Activated CD8-positive, alpha-beta T cell treated with anti-CD3 and anti-CD28 coated beads for 36 hours (primary cell): ENCODE measurements around the gene CBR3. TPM values are rescaled to one million over a fixed set of nuclear protein-coding genes. Genes with fewer than 3 reads are reported as not detected.

Source experiments
- ATAC-seq: fragments of 200-7000 bp; cut with Tn5 transposase; one replicate; pipeline ENCODE4 v1.10.0; 2021; ENCODE audit warnings: mild to moderate bottlenecking, moderate library complexity
- CTCF ChIA-PET: fragments of 350-600 bp; sonication (Branson Sonifier 250); formaldehyde crosslinking; loops from one replicate; lab custom pipeline; 2021; ENCODE audit warnings: antibody characterized with exemption; lab: Charles Lee
- POLR2A ChIA-PET: fragments of 350-600 bp; sonication (Branson Sonifier 250); formaldehyde crosslinking; loops from one replicate; lab custom pipeline; 2021; ENCODE audit warnings: antibody characterized with exemption; lab: Charles Lee
- DNase-seq: peaks from one replicate; pipeline ENCODE4 v3.0.0-alpha.2; 2020
- H3K27ac Mint-ChIP-seq: one replicate; pipeline ENCODE4 v1.8.0; 2021; ENCODE audit warnings: mild to moderate bottlenecking, mixed read lengths
- H3K27me3 Mint-ChIP-seq: one replicate; pipeline ENCODE4 v1.8.0; 2021; ENCODE audit warnings: mixed read lengths
- H3K36me3 Mint-ChIP-seq: one replicate; pipeline ENCODE4 v1.8.0; 2021; ENCODE audit warnings: low read depth, mixed read lengths
- H3K4me1 Mint-ChIP-seq: one replicate; pipeline ENCODE4 v1.8.0; 2021; ENCODE audit warnings: low read depth, mixed read lengths
- H3K4me3 Mint-ChIP-seq: one replicate; pipeline ENCODE4 v1.8.0; 2021; ENCODE audit warnings: mild to moderate bottlenecking, moderate library complexity, mixed read lengths
- H3K9me3 Mint-ChIP-seq: one replicate; pipeline ENCODE4 v1.8.0; 2021; ENCODE audit warnings: mixed read lengths
- intact Hi-C: fragments of 100-400 bp; cut with micrococcal nuclease; formaldehyde crosslinking; loops from one replicate; pipeline ENCODE4 v1.10.0; 2022
- total RNA-seq, 2 experiments: library from RNA; stranded (reverse); gene quantifications; one replicate each; pipeline ENCODE4 v1.2.3, GENCODE V29; 2021
- TF ChIP-seq, protein P1 (sequence below): fragments of 200-600 bp; IDR thresholded peaks from one replicate; pipeline ENCODE4 v1.8.0; 2022; ENCODE audit warnings: antibody characterized with exemption, mild to moderate bottlenecking

CBR3 gene
- total RNA-seq, 2 experiments from 2014 or later, result 13.5 to 14.8 TPM

DNA sequence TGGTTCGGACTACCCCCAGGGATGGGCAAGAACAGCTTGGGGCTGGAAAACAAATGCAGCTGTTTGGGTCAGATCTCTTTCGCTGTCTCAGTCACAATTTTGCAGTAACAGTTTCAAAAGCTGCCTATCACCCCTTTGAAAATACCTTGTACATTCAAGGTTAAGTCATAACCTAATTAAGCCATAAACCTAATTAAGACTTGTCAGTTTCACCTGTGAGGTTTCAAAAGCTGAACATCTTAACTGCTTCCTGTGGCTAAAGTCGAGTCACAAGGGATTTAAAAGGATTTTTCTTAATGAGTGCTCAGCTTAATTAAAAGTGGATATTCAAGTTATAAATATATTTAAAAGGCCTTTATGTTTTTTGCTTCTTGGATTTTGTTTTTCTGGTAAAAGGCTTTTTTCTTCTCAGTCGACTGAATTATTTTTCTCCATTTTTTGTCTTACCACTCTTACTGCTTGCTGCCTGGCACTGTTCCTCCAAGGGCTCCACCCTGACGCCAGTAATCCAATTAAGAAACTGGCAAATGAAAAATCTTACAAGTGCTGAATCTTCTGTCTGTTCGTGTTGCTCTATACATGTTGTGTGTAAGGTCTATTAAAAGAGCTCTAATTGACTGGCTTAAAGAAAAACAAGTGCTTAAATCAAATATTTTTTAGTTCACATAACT lies 33.8 kb upstream of the CBR3 start:
- Mint-ChIP-seq H3K4me1 (peaks cover 4% of the 10 kb centered on the region), H3K27ac (no peak overlapping the region), H3K27me3 (peaks cover 14% of the 10 kb centered on the region), H3K4me3 (no peak overlapping the region), H3K36me3 (no peaks in the 10 kb centered on the region), H3K9me3 (no peaks in the 10 kb centered on the region)
- no peak for DNase-seq
- ATAC-seq, result no peak
- intact Hi-C loops, result no loop called here
- CTCF ChIA-PET, result interaction anchor here (1.6 to 2.3 kb wide), 2 partner anchors 13 kb away, joined by 5 to 12 read pairs; no protein-coding TSS in a partner anchor
- POLR2A ChIA-PET, result no interaction called here
- TF ChIP-seq, protein P1, sequence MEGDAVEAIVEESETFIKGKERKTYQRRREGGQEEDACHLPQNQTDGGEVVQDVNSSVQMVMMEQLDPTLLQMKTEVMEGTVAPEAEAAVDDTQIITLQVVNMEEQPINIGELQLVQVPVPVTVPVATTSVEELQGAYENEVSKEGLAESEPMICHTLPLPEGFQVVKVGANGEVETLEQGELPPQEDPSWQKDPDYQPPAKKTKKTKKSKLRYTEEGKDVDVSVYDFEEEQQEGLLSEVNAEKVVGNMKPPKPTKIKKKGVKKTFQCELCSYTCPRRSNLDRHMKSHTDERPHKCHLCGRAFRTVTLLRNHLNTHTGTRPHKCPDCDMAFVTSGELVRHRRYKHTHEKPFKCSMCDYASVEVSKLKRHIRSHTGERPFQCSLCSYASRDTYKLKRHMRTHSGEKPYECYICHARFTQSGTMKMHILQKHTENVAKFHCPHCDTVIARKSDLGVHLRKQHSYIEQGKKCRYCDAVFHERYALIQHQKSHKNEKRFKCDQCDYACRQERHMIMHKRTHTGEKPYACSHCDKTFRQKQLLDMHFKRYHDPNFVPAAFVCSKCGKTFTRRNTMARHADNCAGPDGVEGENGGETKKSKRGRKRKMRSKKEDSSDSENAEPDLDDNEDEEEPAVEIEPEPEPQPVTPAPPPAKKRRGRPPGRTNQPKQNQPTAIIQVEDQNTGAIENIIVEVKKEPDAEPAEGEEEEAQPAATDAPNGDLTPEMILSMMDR, result no peak

DNA sequence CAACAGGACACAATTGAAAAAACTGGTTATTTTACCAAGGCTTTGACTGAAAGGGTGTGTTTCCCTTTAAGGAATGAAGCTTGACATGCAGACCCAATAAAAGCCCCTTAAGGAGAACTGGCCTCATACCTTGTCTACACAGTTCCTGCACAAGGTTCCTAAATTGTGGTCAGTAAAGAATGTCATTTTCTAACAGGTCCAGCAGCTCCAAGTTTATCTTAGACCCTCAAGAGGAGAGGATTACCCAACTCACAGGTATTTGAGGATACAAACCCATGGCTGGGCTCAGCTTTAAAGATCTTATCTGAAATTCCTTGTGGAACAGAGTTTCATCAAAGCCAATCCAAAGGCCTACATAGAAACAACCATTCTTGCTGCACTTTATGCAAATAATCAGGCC lies 31.4 kb upstream of the CBR3 start:
- Mint-ChIP-seq H3K36me3 (no peaks in the 10 kb centered on the region), H3K9me3 (no peaks in the 10 kb centered on the region), H3K4me3 (no peak overlapping the region), H3K4me1 (peaks cover 4% of the 10 kb centered on the region), H3K27me3 (peaks cover 16% of the 10 kb centered on the region), H3K27ac (no peak overlapping the region)
- TF ChIP-seq, protein P1, result no peak
- no peak for DNase-seq
- no peak for ATAC-seq
- POLR2A ChIA-PET, result interaction anchor here (1.0 kb wide), 1 partner anchor 16 kb away, joined by 3 read pairs; no protein-coding TSS in a partner anchor
- CTCF ChIA-PET, result interaction anchor here (0.7 to 1.9 kb wide), 4 partner anchors 9 to 26 kb away, joined by 3 to 14 read pairs (median 7); no protein-coding TSS in a partner anchor
- intact Hi-C loops, result no loop called here

DNA sequence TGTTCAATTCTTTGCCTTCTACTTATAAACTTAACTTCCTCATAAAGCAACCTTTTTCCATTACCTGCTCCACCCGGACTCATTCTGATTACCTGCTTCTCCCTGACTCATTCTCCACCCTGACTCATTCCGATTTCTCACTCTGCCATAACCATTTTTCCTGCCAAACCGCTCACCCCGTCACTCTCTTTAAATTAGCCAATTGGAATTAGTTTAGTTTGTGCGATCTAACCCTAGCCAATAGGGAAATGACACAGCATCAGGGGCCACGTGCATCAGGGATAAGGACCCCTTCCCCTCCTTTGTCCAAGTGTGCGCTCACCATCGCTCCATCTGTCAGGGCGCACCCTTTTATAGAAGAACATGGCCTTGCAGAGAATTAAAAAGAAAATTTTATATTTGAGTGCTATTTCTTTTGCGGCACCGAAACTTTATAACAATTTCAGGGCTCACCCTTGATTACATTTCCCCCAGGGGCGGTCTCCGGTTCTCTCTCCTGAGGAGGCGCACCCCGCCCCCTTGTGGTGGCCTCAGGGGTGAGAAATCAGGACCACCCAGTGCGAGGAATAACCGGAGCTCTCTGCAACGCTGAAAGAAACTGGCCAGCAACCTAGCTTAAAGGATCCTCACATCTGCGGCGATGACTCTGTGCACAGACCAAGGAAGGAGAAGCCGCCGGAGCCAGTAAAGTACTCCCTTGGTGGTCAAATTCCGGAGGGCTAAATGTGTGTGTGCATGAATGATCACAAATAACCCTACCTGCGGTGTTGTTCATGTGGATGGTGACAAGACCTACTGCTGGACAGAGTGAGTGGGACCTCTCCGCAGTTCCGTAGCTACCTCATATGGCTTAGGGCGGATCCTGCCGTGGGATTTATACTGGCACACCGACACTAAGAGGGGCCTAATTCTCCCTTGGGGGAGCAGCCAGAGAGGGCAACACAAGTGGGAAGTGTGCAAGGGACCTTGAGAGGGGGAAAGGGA lies 30.3 kb upstream of the CBR3 start:
- CTCF ChIA-PET, result interaction anchor here (0.6 to 1.9 kb wide), 11 partner anchors 8 to 69 kb away, joined by 3 to 14 read pairs (median 4); partner anchors contain the start of gene SETD4

DNA sequence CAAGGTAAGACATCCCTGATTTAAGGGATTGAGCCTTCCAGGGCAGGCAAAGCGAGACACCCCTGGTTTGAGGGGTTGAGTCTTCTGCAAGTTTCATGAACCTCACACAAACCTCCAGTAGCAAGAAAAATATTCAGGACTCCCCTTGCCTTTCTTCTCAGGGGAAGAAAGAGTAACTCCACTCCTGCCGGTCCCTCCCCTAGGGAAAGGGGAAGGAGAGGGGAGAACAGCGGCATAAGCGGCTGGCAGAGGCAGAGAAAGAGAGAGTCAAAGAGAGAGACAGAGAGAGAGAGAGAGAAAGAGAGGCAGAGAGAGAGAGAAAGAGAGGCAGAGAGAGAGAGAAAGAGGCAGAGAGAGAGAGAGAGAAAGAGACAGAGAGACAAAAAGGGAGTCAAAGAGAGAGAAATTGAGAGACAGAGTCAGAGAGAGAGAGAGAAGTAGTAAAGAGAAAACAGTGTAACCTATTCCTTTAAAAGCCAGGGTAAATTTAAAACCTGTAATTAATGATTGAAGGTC lies 29.5 kb upstream of the CBR3 start:
- no peaks in the 10 kb centered on the region for H3K36me3 Mint-ChIP-seq
- H3K4me1 Mint-ChIP-seq, result peaks cover 4% of the 10 kb centered on the region
- no peaks in the 10 kb centered on the region for H3K9me3 Mint-ChIP-seq
- H3K4me3 Mint-ChIP-seq, result no peak overlapping the region
- POLR2A ChIA-PET, result no interaction called here
- H3K27me3 Mint-ChIP-seq, result peaks cover 16% of the 10 kb centered on the region
- intact Hi-C loops, result no loop called here
- TF ChIP-seq, protein P1, result no peak
- H3K27ac Mint-ChIP-seq, result no peak overlapping the region
- no peak for ATAC-seq
- DNase-seq, result no peak
- CTCF ChIA-PET, result interaction anchor here (0.6 to 1.3 kb wide), 9 partner anchors 9 to 69 kb away, joined by 3 to 7 read pairs (median 4); partner anchors contain the start of gene SETD4

More for the DNA sequence above, 30.3 kb upstream of the CBR3 start:
- TF ChIP-seq, protein P1, result peak; percentile 63
- H3K27ac Mint-ChIP-seq, result no peak overlapping the region
- H3K36me3 Mint-ChIP-seq, result no peaks in the 10 kb centered on the region
- H3K27me3 Mint-ChIP-seq, result peaks cover 16% of the 10 kb centered on the region
- POLR2A ChIA-PET, result interaction anchor here (1.0 kb wide), 1 partner anchor 17 kb away, joined by 3 read pairs; no protein-coding TSS in a partner anchor
- H3K4me1 Mint-ChIP-seq, result peaks cover 4% of the 10 kb centered on the region
- DNase-seq, result peak; percentile 75
- ATAC-seq, result peak; percentile 74
- intact Hi-C loops, result no loop called here
- H3K9me3 Mint-ChIP-seq, result no peaks in the 10 kb centered on the region
- H3K4me3 Mint-ChIP-seq, result peak overlapping the region; percentile 17
